HG03575 (cell line): ENCODE measurements around the gene ANKRD13B.

Experiments
- ATAC-seq: cut with Tn5 transposase; IDR thresholded peaks from one replicate; pipeline ENCODE4 v1.9.1; 2021; ENCODE audit not compliant: unreplicated experiment, insufficient number of reproducible peaks, low FRiP score; ENCODE audit errors: extremely low read depth

The ANKRD13B gene

DNA sequence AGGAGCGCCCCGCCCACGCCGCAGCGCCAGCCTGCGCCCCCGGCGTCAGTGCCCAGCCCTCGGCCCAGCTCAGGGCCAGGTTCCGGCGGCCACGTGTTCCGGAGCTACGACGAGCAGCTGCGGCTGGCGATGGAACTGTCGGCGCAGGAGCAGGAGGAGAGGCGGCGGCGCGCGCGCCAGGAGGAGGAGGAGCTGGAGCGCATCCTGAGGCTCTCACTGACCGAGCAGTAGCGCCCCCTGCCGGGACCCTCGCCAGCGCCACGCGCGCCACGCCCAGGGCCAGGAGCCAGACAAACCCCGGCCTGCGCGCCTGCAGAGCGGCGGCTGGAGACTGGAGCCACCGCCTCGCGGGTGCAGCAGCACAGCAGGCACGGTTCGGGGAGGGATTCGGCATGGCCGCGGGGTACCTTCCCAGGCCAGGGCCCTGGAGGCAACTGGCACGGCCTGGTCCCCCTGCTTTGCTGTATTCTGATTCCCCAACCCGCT is 20.5 kb downstream of the ANKRD13B start:
- ATAC-seq = no peak

DNA sequence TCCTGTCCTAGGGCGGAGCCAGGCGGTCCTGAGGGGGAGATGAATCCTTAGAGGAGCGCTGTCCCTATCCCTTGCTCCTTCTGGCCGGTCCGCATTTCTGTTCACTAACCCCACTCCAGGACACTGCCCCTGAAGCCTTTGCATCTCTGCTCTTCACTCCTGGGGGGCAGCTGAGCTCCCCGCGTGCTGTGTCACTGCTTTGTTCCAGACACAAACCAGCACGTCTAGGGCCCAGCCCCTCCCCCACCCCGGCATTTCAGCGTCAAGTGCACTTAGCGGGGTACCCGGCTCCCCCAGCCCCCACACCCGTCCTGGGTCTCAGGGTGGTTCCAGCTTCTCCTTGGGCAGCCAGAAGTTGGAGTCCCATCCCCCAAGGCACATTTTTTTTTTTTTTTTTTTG is 20.9 kb downstream of the ANKRD13B start:
- ATAC-seq = no peak

DNA sequence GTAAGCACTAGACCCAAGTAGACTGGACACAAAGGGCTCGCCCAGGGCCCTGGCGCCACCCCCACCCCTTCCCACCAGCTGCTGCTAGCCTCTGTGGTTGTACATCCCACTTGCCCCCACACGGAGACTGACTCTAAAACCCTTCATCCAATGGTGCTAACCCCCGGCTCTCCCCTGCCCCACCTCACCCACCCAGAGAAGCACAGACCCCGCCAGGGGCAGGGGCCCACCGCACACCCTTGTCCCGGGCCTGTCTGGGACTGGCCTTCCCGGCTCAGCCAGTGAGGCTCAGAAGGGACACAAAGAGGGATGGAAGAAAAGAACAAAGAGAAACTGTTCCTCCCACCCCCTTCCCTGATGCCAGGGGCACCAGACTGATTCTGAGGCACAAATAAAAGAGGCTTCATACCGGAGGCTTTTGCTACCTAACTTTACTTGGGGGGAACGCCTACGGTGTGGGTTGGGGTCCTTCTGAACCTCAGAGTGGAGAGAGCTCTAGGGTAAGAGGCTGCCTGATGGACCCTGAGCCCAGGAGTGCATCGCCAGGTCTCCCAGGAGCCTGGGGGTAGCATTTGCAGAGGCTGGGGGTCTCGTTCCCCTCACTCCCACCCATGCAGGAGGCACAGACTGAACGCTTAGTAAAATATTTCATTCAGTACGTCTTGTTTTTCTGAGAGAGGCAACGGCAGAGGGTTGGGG is 21.6 kb downstream of the ANKRD13B start:
- no peak for ATAC-seq

DNA sequence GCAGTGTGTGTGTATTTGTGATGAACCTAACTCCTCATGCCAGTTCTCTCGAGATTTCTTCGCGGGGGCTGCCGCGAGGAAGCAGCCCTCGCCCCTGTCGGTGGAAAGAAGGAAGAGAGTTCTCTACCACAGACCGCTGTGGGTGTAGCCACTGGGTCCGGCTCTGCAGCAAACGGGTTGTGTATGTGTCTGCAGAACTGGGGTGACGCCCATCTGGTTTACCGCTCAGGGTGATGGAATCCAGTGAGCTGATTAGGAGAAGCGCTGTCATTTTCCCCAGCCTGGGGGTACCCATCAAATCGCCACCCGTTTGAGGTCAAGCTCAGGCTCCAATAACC is 22.1 kb downstream of the ANKRD13B start:
- ATAC-seq = no peak

DNA sequence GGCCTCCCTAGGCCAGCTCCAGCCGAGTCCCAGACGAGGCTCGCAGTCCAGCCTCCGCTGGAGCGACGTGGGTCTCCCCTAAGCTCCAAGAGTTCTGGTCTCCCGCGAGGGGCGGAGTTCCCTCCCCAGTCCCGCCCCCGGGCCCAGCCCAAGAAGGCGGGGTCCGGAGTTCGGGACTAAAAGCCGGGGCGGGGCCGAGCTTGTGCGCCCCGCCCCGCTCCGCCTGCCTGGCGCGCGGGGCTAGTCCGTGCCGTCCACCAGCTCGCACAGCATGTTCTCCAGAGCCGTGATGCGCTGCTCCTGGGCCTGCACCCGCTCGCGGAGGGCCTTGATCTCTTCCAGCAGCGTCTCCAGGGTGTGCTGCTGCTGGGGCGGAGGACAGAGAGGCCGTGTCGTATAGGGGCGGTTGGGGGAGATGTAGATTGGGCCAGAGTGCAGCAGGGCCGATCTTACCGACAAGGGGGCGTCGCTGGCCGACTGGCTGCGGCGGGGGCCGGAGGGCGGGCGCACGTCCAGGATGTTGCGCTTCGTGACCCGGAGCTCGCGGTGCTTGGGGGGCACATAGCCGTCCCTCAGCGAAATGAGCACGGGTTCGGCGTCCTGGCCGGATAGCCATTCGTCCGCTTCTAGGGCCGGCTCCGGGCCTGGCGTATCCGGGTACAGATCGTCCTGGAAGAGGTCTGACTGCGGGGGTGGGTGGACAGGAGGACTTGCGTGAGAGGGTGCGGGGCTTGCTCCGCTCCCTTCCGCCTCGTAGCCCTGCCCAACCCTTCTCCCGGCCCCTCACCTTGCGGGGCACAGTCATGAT is 22.8 kb downstream of the ANKRD13B start:
- no peak for ATAC-seq

DNA sequence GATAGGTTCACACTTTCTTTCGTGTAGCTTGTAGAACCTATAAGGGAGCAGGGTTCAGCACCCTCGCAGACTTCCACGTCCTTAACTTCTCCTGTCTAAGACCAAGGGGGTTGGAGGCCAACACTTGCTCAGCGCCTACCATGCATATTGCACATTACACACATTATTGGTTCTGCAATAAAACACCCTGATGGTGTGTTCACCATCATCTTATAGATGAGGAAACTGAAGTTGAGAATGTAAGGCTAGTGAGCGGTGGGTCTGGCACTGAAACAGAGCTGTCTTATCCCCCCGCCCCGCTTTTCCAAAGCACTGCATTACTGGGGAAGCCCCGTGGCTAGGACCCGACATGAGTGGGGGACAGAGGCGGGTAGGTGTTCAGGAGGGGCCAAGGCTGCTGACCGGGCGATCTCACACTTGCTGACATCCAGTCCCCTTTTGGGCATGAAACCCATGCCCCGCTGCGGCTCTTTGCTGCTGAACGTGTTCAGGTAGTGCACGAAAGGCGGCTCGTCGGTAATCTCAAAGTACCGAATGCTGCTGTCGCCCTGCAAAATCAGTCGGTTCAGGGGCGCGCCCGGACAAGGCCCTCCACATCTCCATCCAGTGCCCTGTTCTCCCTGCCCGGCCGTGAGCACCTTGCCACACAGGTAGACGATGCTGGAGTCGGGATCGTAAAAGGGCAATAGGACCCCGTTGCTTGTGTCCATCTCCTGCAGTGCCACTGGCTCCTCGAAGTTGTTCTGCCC is 23.5 kb downstream of the ANKRD13B start:
- ATAC-seq = no peak

DNA sequence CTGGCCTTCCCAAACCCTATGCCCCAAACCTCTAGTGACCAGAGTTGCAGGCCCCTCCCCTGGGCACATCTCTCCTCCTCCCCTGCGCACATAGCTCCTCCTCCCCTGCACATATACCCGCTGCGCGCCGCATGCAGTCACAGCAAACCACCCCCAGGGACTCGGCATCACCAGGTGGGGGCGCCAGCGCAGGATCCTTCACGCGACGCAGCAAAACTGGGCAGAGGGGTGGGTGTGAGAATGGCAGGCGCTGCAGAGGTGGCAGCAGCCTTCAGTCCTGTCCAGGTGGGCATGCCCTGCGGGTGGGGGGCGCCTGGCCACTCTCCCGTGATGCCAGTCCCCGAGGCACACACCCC is 24.2 kb downstream of the ANKRD13B start:
- no peak for ATAC-seq

DNA sequence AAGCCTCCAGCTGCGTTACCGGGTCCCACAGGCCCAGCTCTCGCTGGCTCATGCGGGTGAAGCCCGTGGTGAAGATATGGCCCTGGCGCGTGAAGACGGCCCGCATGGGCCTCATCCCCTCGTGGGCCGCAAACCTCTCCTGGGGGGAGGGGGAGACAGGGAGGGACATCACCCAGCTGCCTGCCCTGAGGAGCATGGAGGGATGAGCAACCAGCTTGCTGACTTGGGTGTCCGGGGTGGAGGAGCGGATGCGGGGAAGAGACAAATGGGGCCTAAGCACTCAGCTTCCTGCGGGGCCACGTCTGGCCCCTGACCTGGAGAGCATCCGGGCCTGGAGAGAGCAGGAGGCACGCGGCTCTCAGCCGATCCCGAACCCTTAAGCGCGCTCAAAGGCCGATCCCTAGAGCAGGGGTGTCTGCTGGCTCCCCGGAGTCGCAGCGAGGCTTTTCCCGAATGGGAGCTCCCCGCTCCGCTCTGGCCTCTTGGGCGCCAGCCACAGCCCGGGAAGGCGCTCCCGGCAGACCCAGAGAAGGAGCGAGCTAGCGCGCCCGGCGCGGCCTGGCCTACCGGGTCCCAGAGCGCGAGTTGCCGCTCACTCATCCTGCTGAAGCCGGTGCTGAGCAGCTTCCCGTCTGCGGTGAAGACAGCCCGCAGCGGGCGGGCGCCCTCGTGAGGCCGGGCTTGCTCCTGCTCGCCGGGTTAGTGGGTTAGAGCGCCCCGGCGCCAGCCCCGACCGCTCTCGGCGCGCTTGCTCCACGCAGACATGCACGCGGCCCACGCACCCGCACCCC is 24.7 kb downstream of the ANKRD13B start:
- ATAC-seq = no peak

DNA sequence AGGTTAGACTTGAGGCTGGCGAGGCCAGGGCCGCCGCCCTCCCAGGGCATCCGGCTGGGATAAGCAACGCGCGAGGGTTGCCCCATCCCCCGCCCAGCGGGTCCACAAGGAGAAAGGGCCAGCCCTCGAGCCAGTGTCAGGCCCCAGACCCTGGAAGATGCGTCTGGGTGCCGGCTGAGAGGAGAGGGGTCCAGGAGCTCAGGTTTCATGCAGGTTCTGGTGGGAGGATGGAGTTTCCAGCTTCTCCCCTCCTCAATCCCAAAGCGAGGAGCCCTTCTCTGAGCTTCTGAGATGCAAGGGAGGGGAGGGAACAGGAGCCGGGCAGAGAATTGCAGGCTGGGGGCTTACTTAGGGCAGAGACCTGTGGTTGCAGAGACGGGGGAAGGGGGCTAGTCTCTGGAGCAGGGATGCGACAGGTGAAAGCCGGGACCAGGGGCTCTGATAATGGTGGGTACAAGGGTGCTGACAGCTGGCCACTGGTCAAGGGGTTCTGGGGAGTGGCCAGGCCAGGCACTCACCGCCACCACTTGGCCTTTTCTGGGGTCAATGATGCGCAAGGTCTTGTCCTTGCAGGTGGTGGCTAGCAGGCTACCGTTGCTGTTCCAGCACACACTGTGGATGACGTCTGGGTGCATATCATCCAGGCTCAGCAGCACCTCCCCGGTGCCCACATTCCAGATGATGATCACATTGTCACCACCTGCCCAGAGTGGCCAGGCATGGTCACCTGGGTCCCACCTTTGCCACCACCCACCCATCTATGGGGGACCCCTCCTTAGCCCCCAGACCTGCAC is 25.5 kb downstream of the ANKRD13B start:
- ATAC-seq = no peak

DNA sequence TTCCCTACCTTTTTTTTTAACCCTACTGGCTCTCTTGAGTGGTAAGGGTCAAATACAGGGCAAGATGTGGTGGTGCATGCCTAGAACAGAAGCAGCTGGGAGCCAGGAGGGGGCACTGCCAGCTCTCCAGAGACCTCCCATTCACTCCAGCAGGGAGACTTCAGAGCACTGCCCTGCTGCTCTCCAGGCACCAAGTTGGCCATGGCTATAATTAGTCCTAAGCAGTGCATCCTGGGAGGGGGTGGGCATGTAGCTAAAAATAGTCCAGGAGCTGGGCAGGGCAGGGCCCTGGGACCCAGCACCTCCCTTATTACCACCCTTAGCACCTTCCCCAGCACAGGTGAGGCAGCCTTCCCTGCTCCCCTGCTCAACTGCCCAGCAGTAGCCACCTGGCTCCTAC is 26.3 kb downstream of the ANKRD13B start:
- no peak for ATAC-seq

DNA sequence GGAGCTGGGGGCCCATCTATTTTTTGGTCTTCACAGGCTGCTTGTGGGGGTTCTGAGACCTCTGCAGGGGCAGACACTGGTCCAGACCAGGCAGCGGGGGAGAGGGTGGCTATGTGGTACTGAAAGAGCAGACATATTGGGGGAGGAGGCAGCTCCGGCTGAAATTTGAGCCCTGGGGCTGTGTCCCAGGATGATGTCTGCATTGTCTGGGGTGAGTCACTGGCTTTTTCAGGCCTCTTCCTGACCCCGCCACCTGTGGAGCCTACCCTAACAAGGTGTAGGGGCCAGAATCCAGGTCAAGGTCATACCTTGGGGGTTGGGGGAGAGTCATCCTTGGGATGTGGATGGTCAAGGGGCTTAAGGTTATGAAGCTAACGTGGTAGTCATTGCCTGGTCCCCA is 27.3 kb downstream of the ANKRD13B start:
- no peak for ATAC-seq

DNA sequence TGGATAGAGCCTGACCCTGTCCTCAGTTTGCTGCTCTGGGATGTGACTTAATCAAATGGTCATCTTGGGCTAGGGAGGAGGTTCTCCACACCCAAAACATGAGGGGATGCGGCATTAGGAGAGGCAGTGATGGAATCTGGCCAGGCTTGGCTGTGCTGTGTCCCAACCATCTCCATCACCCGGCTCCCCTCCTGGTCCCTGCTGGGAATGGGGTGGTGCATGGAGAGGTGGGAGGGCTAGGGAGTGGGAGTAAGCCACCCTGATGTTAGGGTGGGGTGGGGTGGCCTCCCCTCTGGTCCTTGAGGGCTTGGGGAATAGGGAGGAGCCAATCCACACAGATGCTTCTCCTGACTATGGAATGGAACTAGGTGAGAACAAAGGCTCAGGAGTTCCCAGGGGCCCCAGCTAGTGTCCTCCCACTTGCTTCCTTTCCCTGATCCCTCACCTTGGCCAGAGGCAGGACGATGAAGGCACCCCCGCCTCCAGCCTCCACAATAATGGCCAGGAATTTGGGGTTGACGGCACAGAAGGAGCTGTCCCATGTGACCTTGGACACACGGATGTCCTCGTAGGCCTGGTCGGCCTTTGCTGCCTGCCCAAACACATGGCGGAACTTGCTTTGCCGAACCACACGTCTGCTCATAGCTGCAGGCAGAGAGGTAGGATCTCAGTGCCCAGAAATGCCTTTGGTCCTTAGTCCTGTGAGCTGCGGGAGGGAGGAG is 28.0 kb downstream of the ANKRD13B start:
- no peak for ATAC-seq

DNA sequence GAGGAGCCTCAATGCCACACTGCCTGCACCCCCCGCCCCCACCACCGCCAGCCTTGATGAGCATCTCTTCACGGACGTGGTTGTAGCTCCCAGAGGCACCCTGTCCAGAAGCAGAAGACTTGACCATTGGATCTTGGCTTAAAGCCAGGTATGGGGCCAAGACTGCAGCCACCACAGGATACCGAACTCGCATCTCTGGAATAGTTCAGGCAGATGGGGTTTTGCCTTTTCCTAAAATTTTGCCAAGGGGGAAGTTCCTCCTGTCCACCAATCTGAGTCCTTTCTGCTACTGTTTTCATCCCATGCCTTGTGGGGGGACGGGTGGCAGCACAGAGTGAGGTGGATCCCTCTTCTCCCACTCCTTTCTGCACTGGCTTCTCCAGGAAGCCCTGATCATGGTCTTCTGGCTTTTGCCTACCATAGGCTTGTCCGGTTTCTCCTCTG is 28.8 kb downstream of the ANKRD13B start:
- no peak for ATAC-seq

DNA sequence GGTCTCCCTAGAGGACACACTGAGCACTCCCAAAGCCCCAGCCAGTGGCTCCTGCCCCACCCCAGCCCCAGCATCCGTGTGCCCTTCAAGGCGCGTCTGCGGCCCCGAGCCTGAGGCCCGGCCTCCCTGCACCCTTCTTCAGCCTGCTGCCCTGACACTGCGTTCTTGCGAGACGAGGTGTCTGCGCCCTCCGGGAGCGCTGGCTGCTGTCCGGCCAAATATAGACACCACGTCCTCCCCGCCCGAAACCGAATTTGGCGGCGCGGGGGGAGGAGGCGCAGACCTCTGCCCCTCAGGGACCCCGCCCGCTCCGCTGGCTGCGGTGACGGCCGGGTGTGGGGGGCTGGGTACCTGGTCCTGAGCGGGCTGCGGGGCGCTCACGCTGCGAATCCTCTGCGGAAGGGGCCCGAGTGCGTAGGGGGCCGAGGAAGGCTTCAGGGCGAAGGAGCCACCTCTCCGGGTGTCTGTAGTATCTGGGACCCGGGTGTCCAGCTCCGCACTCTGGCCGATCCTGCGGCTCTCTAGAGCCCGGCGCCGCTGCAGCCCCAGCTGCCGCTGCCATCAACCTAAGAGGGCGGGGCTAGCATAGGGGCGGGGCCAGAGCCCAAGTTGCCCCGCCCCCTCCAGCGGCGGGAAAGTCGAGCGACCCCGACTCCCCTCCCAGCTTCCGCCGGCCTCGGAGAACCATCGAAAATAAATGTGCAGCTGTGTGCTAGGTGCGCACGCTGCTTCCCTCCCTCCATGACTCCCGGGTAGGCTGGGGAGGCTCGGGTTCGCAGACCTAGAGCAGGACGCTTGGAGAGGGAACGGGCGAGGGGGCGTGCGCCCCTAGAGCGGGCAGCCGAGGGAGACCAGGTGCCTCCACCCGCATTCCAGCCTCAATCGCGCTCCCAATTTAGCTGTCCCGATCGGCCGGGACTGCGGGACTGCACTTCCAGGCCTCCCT is 29.7 kb downstream of the ANKRD13B start, which contains the start of gene CORO6:
Gene CORO6 (minus strand): TSS at position 576 of the 946 bp plus-strand sequence. CDS start 1,491 bp downstream, outside the sequence.
- ATAC-seq = no peak

DNA sequence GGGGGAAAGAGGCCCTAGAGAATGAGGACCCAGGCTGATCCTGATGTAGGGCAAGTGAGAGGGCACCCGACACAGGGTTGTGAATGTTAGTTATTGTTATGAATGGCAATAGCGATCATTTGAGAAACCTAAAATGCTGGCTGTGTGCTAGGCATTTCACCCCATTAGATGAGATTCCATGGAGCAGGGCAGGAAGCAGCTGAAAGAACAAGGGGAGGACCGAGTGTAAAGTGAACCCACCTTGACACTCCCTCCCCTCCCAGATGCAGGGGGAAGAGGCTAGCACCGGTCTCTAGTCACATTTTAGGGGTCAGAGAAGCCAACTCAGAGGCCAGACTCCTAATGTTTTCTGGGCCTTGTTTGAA is 30.3 kb downstream of the ANKRD13B start:
- ATAC-seq = no peak

DNA sequence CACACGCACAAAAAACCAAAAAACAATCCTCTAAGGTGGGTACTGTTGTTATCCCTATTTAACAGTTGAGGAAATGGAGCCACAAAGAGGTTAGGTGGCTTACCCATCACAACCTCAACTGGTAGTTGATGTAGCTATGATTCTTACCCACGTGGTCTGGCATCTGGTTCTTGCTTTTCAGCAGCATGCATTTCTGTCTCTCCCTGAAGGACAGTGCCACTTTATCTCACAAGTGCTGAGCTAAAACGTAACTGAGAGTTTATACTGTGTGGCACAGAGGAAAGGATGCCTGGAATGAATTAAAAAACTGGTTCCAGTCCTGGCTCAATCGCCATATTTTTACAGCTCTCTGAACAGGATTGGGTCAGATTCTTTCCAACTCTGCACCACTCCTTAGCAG is 31.7 kb downstream of the ANKRD13B start:
- ATAC-seq = no peak
